ENCODE measurements around the gene MZF1.

The MZF1 gene

GRCh38 chr19:58562122-58563033 is 10.8 kb downstream of the MZF1 start:
- Mint-ChIP-seq H3K27ac (peak overlapping the region; percentile 86), H3K4me3 (peak overlapping the region; percentile 83 to 89), H3K27me3 (no peaks in the 10 kb centered on the region), H3K36me3 (peaks cover 22 to 54% of the 10 kb centered on the region in 2 donors), H3K9me3 (no peaks in the 10 kb centered on the region), H3K4me1 (peaks cover 41 to 69% of the 10 kb centered on the region in 2 donors)
- DNase-seq (peak; percentile 36), ATAC-seq (replicated peaks) (peak; percentile 4 to 6)

- peaks cover 28 to 61% of the 10 kb centered on the region in 2 donors for H3K36me3 Mint-ChIP-seq
- ATAC-seq (replicated peaks) = no peak
- H3K27me3 Mint-ChIP-seq = no peaks in the 10 kb centered on the region
- DNase-seq = no peak
- peak overlapping the region; percentile 59 for H3K27ac Mint-ChIP-seq
- peaks cover 48 to 77% of the 10 kb centered on the region in 2 donors for H3K4me1 Mint-ChIP-seq
- H3K9me3 Mint-ChIP-seq = no peaks in the 10 kb centered on the region
- H3K4me3 Mint-ChIP-seq = peak overlapping the region; percentile 83 to 89
Observed at GRCh38 chr19:58561373-58562121, 11.6 kb downstream of the MZF1 start.

DNA sequence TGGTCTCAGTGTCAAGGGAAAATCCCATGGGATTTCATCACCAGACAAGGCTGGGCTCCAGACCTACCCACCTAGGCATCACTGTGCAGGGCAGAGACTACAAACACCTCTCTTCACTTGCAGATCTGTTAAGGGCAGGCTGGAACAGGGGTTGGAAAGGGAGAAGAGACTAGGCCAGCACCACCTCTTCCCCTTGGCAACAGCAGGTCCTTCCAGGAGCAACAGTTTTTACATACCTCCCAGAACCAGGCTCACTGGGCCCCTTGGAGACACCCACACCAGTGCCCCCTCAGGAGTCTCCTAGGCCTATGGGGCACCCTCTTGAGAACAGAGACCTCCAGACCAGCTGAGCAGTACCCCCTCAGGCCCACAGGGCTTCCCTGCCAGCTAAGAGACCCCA is 12.2 kb downstream of the MZF1 start:
- Mint-ChIP-seq H3K36me3 (peaks cover 32 to 61% of the 10 kb centered on the region in 2 donors), H3K27me3 (no peaks in the 10 kb centered on the region), H3K4me1 (peaks cover 49 to 78% of the 10 kb centered on the region in 2 donors), H3K9me3 (no peaks in the 10 kb centered on the region), H3K27ac (no peak overlapping the region), H3K4me3 (peak overlapping the region in 1 of 2 donors; percentile 4)
- ATAC-seq (replicated peaks) = no peak
- no peak for DNase-seq

DNA sequence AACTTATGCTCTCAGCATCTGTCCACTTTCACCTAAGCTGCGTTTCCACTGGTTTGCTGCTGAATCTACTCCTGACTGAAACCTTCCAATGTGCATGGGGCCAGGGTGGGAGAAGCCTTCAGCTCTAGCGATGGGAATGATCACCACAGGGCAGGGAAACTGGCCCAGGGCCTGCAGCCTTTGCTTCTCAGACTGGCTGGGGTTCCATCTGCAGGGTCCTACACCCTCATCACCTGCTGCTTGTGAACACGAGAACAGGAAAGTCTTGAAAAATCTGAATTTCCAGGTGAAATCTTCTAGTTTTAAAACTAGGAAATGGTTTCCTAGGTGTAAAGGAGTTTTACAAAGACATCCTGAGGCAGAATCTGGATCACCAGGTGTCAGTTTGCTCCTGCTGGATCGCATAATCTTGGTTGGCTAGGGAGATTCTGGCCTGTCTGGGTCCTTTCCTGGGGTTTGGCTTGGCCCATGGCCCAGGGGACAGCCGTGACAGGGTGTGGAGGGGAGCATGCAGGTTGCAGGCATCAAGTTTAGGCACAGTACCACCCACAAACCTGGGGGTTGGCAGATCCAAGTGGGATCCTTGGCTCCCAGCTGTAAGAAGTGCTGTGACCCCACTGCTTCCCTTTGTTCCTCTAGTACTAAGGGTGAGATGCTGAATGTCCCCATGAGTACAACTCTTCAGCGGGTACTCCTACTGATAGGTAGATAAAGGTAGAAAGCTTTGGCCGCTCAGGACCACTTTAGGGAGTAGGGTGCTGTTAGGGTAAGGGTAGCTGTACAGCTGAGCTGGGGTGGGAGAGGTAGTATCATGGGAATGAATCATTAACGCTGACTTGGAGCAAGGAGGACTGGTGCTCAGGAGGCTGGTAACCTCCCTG is 12.9 kb downstream of the MZF1 start:
- no peaks in the 10 kb centered on the region for H3K9me3 Mint-ChIP-seq
- peaks cover 52 to 85% of the 10 kb centered on the region in 2 donors for H3K4me1 Mint-ChIP-seq
- ATAC-seq (replicated peaks) (no peak), DNase-seq (no peak)
- peaks cover 38 to 66% of the 10 kb centered on the region in 2 donors for H3K36me3 Mint-ChIP-seq
- peak overlapping the region; percentile 100 for H3K27ac Mint-ChIP-seq
- peak overlapping the region; percentile 97 to 98 for H3K4me3 Mint-ChIP-seq
- H3K27me3 Mint-ChIP-seq = no peaks in the 10 kb centered on the region

DNA sequence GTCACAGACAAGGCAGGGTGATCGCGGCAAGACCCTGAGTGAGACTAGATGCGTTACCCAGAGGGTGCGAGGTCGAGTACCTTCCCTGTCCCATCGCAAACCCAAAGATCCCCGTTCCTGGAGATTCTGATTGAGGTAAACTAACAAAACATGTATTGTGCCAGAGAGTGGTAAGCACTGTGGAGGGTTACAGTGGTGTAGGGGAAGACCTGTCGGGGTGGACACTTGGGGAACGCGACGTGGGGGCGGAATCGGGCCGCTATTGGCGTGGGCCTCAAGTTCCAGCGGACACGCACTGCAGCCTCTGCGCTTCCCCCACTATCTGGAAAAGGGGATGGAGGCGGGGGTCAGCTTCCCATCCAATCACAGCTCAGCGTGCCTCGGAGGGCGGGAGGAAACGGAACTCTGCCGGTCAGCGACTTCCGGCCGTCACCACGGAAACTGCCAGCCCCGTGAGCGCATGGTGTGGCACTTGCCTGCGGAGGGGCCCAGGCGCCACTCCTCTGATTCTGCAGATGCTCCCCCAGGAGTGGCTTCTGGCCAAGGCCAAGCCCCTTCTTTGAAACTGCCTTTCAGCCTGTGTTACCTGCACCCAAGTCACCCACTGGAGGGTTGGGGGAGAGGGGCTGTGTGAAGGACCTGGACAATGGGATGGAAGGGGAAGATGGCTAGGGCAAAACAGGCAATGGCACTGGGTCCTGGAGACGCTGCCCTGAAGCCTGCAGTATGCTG is 13.7 kb downstream of the MZF1 start:
- Mint-ChIP-seq H3K27me3 (no peaks in the 10 kb centered on the region), H3K27ac (peak overlapping the region; percentile 100), H3K4me1 (peaks cover 56 to 93% of the 10 kb centered on the region in 2 donors), H3K36me3 (peaks cover 42 to 68% of the 10 kb centered on the region in 2 donors), H3K9me3 (no peaks in the 10 kb centered on the region), H3K4me3 (peak overlapping the region; percentile 97 to 98)
- DNase-seq (peak; percentile 87), ATAC-seq (replicated peaks) (peak; percentile 31 to 34)

- Mint-ChIP-seq H3K9me3 (no peaks in the 10 kb centered on the region), H3K36me3 (peaks cover 46 to 69% of the 10 kb centered on the region in 2 donors), H3K4me3 (peak overlapping the region; percentile 97 to 98), H3K27me3 (no peaks in the 10 kb centered on the region), H3K4me1 (peaks cover 59 to 95% of the 10 kb centered on the region in 2 donors), H3K27ac (peak overlapping the region; percentile 100)
- DNase-seq (peak; percentile 99), ATAC-seq (replicated peaks) (peak; percentile 64 to 70)
Observed at GRCh38 chr19:58558623-58559274, 14.4 kb downstream of the MZF1 start.

DNA sequence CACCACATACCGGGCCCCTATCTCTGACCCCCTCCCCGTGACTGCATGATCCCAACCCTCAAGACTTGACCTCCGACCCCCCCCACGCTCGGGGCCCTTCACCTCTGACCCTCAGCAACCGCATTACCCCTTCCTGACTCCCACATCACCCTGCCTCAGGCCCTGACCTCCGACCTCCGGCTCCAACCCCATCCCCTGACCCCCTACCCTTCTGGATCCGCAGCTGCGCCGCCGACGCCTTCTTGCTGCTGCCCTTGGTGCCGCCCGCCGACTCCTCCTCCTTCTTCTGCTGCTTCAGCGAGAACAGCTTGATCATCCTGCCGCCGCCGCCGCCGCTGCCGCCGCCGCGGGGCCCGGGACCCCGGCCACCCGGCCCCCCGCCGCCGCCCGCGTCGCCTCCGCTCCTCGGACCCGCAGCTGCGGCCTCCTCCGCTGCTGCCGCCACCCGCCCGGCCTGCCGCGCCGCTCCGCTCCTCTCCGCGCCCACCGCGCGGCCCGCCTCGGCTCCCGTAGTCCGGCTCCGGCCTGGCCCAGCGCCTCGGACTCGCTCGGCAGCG is 15.0 kb downstream of the MZF1 start, which contains the start of gene UBE2M:
TSS of gene UBE2M (minus strand) at position 546 of the 557 bp plus-strand sequence. CDS start at position 316, 230 bp downstream.
- ATAC-seq (replicated peaks) = peak; percentile 4 to 5
- H3K4me3 Mint-ChIP-seq = peak within 1 kb of the TSS; percentile 97 to 98
- H3K9me3 Mint-ChIP-seq = no peaks in the 10 kb centered on the region

DNA sequence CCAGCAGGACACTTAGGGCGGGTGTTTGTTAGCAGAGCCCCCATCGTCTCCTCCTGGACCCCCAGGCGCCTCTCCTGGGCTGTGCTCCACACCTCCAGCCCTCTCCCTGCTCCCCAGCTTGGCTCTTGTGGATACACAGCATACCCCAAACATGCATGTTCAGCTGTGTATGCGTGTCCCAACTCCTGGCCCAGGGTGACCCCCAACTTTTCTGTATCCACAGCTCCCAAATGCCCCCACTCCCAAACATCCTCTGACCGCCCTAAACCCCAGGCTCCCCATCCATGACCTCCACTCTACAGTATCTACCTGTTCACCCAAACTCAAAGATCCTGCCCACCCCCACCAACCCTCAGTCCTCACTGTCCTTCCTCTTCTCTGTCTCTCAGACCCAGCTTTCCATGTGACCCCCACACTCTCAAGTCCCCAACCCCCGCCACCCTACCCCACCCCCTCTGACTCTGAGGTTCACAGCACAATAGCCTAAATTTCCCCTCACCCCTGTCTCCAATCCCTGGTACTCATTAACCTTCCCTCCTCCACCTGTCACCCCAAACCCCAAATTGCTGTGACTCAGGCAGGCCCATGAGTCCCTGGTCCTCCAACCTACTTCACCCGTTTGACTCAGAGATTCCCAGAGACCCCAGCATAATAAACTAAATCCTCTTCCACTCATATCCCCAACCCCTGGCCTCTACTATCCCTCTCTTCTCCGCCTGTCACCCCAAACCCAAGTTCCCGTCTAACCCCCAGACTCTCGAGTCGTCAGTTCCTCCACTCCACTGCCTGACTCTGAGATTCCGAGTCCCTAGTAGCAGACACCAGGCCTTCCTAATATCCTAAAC is 15.7 kb downstream of the MZF1 start:
- no peaks in the 10 kb centered on the region for H3K9me3 Mint-ChIP-seq
- H3K27ac Mint-ChIP-seq = peak overlapping the region; percentile 98
- ATAC-seq (replicated peaks) = no peak
- peaks cover 52 to 74% of the 10 kb centered on the region in 2 donors for H3K36me3 Mint-ChIP-seq
- H3K4me3 Mint-ChIP-seq = peak overlapping the region; percentile 97 to 98
- DNase-seq = no peak
- no peaks in the 10 kb centered on the region for H3K27me3 Mint-ChIP-seq
- H3K4me1 Mint-ChIP-seq = peaks cover 57 to 93% of the 10 kb centered on the region in 2 donors

More for the DNA sequence above, 15.0 kb downstream of the MZF1 start, which contains the start of gene UBE2M:
- H3K4me1 Mint-ChIP-seq = peaks cover 56 to 93% of the 10 kb centered on the region in 2 donors
- H3K36me3 Mint-ChIP-seq = peaks cover 46 to 68% of the 10 kb centered on the region in 2 donors
- H3K27me3 Mint-ChIP-seq = no peaks in the 10 kb centered on the region
- no peak for DNase-seq
- H3K27ac Mint-ChIP-seq = peak within 1 kb of the TSS; percentile 100

DNA sequence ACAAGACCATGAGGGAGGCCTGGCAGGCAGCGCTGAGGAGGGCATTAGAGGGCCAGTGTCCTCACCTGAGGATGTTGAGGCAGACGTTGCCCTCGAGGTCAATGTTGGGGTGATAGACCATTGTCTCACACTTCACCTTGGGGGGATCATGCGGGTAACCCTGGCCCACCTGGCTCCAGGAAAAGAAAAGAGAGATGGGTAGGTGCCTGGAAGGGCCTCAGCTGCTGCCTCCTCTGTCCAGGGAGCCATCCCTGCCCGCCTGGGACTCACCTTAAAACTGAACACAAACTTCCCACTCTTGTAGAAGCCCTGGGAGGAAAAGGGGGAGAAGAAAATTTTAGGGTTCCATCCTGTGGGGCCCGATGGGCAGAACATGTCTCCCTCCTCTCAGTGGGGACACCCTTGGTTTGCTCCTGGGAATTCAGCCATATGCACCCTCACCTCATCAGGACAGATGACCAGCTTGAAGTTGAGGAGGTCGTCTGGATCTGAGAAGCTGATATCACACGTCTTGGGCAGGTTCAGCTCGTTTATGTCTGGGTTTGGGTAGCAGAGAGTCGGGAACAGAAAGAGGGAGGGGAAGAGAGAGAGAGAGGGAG is 16.4 kb downstream of the MZF1 start:
- Mint-ChIP-seq H3K36me3 (peaks cover 55 to 77% of the 10 kb centered on the region in 2 donors), H3K27ac (peak overlapping the region; percentile 98), H3K27me3 (no peaks in the 10 kb centered on the region), H3K9me3 (no peaks in the 10 kb centered on the region), H3K4me3 (peak overlapping the region; percentile 97 to 98), H3K4me1 (peaks cover 58 to 92% of the 10 kb centered on the region in 2 donors)
- no peak for DNase-seq
- ATAC-seq (replicated peaks) = no peak

DNA sequence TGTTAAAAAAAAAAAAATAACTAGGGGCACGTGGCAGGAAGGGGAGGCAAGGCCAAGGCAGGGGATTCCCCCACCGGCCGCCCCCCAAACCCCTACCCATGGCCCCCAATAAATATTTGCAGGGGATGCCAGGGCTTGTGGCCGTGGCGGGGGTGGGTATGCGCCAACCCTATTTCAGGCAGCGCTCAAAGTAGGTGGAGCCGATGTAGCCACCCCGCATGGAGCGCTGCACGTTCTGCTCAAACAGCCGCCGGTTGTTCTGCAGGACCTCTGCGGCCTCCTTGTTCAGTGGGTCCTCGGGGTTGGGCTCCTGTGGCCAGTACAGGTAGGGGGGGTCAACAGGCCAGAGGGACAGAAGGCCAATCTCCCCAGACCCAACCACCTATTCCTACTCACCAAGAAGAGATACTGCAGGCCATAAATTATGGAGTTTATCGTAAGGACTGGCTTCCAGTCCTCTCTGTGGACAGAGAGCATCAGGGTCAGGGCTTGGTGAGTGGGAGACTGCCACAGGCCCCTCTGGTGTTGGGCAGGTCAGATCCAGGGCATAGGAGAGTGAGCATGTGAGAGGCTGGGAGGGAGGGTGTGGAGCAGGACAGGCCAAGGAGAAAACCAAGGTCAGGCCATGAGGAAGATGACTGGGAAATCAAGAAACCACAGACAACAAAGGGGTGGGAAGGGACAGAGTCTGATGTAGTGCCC is 17.1 kb downstream of the MZF1 start:
- Mint-ChIP-seq H3K36me3 (peaks cover 56 to 76% of the 10 kb centered on the region in 2 donors), H3K4me1 (peaks cover 56 to 89% of the 10 kb centered on the region in 2 donors), H3K27me3 (no peaks in the 10 kb centered on the region), H3K9me3 (no peaks in the 10 kb centered on the region), H3K27ac (peak overlapping the region; percentile 98), H3K4me3 (peak overlapping the region; percentile 97 to 98)
- DNase-seq = no peak
- no peak for ATAC-seq (replicated peaks)

GRCh38 chr19:58555369-58555885 is 17.7 kb downstream of the MZF1 start:
- Mint-ChIP-seq H3K27ac (peak overlapping the region; percentile 98), H3K4me1 (peaks cover 54 to 82% of the 10 kb centered on the region in 2 donors), H3K36me3 (peaks cover 61 to 77% of the 10 kb centered on the region in 2 donors), H3K9me3 (no peaks in the 10 kb centered on the region), H3K4me3 (peak overlapping the region; percentile 96 to 97), H3K27me3 (no peaks in the 10 kb centered on the region)
- ATAC-seq (replicated peaks) (no peak), DNase-seq (no peak)
